ENCODE measurements around the gene NAP1L4.

NAP1L4 gene

GRCh38 chr11:3011891-3012885 is 20.1 kb upstream of the NAP1L4 start:
- no peak for DNase-seq (ENCODE audit: low read depth in 3 of 3, low spot score in 1 of 3)

GRCh38 chr11:3010521-3011275 is 18.6 kb upstream of the NAP1L4 start:
- DNase-seq (ENCODE audit: low read depth in 3 of 3, low spot score in 1 of 3), result no peak

- DNase-seq (ENCODE audit: low read depth in 3 of 3, low spot score in 1 of 3), result no peak
These were observed 17.9 kb upstream of the NAP1L4 start for GRCh38 chr11:3010004-3010403.

DNA sequence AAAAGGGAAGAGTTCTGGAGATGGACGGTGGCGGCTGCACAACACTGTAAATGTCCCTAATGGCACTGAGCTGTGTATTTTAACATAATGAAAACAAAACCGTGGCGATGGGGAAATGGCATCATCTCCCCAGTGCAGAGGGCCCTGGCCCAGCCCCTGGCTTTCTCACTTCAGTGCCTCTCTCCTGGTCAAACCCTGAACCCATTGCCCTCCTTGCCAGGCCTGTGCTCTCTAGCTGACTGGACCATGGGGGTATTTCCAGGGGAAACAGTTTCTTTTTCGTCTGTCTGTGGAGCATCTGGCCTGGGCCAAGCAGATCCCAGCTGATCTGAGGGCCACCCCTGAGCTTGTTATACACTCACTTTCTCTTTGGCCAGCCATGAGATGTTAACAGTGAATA is 17.4 kb upstream of the NAP1L4 start:
- no peak for DNase-seq (ENCODE audit: low read depth in 3 of 3, low spot score in 1 of 3)

- DNase-seq (ENCODE audit: low read depth in 3 of 3, low spot score in 1 of 3), result no peak
These were observed 16.7 kb upstream of the NAP1L4 start for GRCh38 chr11:3008746-3009336.

- no peak for DNase-seq (ENCODE audit: low read depth in 3 of 3, low spot score in 1 of 3)
These were observed 15.4 kb upstream of the NAP1L4 start for GRCh38 chr11:3007404-3008010.

- DNase-seq (ENCODE audit: low read depth in 3 of 3, low spot score in 1 of 3), result no peak
These were observed 14.6 kb upstream of the NAP1L4 start for GRCh38 chr11:3006505-3007260.

- no peak for DNase-seq (ENCODE audit: low read depth in 3 of 3, low spot score in 1 of 3)
These were observed 12.4 kb upstream of the NAP1L4 start for GRCh38 chr11:3004481-3004880.

DNA sequence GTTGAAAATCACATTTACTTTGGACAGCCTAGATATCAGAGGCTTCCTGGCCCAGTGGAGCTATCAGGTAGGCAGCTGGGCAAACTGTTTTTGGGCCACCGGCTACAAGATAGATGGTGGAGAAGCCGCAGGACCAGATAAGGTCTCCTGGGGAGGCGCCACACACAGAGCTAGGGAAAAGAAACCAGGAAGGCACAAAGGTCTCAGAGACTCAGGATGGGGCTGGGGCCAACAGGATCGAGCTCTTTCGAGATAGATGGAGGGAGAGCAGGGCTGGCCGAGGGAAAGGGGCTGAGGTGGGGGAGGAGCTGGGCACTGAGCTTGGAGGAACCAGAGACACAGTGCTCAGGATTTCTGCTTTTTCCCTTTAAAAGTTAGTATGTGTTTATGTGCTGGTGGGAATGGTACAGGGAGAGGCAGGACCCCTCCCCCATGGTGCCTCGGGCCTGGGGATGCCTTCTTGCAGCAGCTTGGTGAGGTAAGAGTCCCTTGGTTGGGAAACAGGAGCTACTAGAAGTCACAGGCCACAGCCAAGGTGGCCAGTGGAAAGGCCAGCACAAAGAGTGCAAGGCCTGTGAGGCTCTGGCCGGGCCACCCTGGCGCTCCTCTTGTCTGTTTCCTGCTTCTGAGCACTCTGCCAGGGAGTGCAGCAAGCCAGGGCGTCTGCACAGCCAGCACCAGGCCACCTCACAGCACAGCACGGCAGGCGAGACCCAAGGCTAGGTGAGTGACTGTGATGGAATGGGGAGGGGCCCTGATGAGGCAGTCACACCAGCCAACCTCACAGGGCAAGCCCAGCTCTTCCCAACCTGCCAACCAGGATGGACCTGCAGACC is 11.5 kb upstream of the NAP1L4 start:
- no peak for DNase-seq (ENCODE audit: low read depth in 3 of 3, low spot score in 1 of 3)

GRCh38 chr11:3002871-3003270 is 10.7 kb upstream of the NAP1L4 start:
- DNase-seq (ENCODE audit: low read depth in 3 of 3, low spot score in 1 of 3), result no peak

DNA sequence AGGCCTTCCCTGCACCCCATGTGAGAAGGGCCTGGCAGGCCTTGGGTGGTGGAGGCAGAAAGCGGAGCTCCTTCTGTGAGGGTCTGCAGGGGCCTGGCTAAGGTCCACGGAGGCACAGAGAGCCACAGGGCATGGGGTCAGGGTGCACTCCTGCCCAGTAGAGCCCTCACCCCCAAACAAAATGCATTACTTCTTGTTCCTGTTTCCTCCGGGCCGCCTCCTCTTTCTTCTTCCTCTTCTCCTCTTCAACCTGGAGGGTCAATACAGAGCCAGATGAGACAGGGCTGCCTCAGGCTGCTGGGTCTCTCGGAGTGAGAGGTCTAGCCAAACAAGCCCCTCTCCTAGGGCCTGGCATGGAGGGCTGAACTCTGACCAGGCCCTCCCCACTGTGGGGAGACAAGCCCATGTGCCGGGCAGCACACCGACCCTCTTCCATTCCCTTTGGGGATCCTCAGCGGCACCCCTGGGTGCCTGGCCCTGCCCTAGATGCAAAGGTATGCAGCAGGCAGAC is 10.3 kb upstream of the NAP1L4 start:
- DNase-seq (ENCODE audit: low read depth in 3 of 3, low spot score in 1 of 3), result no peak

- DNase-seq (ENCODE audit: low read depth in 3 of 3, low spot score in 1 of 3), result no peak
These were observed 9.4 kb upstream of the NAP1L4 start for GRCh38 chr11:3001496-3001895.

DNA sequence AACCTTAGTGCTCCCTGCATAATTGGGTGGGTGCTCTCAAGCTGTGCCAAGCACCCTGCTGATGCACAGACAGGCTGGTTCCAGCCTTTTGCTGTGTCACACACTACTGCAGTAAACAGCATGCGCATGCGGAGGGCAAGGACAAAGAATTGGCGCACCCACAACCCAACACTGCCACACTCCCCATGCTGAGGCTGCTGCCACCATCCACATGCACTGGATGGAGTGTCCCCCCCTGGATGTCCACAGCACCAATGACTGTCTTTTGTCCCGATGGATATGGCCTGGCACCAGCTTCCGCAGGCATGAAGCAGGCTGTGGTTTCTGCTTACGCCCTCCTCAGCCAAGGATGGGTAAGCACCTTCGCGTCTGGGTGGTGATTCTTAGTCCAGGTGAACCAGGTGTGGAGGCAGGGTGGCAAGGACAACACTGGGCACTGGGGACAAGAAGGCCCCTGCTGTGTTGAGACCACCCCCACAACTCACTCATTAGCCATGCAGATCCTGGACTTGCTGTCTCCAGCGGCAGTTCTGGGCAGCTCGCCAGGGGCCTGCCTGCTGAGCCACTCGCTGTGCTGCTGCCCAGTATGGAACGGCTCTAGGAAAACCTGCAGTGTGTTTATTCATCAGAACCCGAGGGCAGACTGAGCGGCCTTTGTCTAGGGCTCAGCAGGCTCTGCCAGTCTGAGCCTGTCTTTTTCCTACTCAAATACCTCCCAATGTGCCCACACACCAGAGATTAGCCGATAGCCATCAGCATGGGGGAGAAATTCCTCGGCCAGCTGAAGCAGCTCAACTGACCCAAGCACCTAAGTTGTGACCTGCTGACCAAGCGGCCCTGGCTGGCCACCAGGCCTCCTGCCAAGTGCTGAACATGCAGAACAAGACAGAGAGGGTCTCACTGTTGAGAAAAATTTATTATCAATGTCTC is 8.2 kb upstream of the NAP1L4 start:
- DNase-seq (ENCODE audit: low read depth in 3 of 3, low spot score in 1 of 3), result no peak

DNA sequence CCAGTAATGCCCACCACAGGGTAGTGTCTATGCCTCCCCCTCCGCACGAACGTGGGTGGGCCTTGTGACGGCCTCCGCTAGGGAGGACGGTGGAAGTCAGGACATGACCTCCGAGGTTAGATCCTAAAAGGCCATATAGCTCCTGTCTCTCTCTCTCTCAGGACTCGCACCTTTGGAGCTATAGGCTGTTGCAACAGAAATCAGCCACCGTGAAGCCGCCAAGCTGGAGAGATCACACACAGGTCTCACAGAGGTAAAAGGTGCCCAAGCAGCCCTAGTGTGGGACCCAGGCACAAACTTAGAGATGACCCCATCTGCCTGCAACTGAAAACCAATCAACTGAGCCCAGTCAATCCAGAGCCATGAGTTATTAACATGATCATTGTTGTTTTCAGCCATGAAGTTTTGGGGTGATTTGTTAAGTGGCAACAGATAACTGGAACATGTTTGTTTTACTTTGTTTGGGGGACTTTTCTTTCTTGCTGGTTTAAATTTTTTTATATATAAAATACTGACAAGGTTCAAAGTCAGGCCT is 7.4 kb upstream of the NAP1L4 start:
- DNase-seq (ENCODE audit: low read depth in 3 of 3, low spot score in 1 of 3), result no peak

GRCh38 chr11:2998073-2998850 is 6.1 kb upstream of the NAP1L4 start:
- no peak for DNase-seq (ENCODE audit: low read depth in 3 of 3, low spot score in 1 of 3)

DNA sequence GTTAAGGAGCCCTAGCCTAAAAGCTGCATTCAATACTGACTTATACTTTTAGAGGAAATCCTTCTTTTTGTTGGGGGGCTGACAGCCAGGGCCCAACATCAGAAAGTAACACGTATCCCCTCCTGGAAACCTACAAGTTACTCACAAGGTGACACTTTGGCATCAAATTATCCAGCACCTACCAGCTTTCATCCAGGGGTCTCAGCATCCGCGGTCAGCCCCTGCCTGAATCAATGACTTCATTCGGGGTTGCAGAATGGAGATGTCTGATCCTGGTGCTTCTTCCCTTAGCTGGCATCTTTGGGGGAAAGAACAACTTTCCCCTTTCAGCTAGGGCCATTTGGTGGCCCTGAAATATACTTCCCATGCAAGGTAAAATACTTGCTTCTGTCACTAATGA is 5.3 kb upstream of the NAP1L4 start:
- DNase-seq (ENCODE audit: low read depth in 3 of 3, low spot score in 1 of 3), result no peak

DNA sequence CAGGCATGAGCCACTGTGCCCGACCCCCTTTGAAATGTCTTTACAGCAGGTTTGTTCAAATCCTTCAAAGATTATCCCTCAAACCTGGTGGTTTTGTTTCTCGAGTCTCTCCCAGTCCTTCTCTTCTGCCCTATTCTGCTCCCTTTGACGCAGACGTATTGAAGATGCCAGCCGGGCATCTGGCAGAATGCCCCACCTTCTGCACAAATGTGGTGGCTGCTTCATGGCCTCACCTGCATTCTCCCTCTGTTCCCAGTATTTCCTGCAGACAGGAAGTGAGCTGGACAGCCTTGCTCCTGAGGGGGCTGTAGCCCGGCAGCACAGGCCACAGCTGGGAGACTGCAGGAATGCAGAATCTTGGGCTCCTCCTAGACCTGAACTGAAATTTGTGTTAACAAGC is 4.8 kb upstream of the NAP1L4 start:
- no peak for DNase-seq (ENCODE audit: low read depth in 3 of 3, low spot score in 1 of 3)

Measured in stimulated activated CD4-positive, alpha-beta T cell treated with anti-CD3 and anti-CD28 coated beads, TNF-alpha, amount 100 ng/mL, for 1 hour (primary cell).